Erythroblast (primary cell): ENCODE measurements around the gene SESN1.

Experiments used
- GATA1 ChIP-seq: IDR thresholded peaks from 2 replicates; pipeline ENCODE4 v1.6.1; 2011; ENCODE audit warnings: low read depth, mild to moderate bottlenecking, control low read depth, low read length, moderate library complexity
- POLR2A ChIP-seq: IDR thresholded peaks from 2 replicates; pipeline ENCODE4 v1.6.1; 2011; ENCODE audit warnings: mild to moderate bottlenecking, low read length

DNA sequence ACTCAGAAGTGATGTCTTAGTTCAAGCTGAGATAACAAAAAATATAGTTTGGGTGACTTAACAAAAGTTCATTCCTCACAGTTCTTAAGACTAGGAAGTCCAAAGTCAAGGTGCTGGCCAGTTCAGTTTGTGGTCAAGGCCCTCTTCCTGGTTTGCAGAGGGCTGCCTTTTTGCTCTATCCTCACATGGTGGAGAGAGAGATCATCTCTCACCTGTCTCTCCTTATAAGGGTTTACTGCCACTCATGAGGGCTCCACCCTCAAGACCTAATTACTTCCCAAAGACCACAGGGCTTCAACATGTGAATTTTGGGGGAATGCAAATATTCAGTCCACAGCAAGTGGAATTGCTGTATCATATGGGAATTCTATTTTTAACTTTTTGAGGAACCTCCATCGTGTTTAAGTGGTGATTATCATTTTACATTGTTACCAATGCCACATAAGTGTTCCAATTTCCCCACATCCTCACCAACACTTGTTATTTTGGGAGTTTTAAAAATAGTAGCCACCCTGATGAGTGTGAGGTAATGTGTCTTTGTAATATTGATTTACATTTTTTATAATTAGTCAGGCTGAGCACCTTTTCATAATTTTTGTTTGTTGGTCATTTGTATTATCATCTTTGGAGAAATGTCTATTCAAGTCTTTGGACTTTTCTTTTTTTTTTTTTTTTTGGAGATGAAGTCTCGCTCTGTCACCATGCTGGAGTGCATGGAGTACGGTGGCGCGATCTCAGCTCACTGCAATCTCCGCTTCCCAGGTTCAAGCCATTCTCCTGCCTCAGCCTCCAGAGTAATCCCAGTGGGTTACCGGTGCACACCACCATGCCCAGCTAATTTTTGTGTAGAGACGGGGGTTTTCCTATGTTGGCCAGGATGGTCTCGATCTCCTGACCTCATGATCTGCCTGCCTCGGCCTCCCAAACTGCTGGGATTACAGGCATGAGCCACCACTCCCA, 112.2 kb downstream of the SESN1 start:
- TF ChIP-seq POLR2A (no peak), GATA1 (no peak)
